Fibroblast of mammary gland (primary cell): ENCODE measurements around the gene SLC25A22.
A peak's percentile ranks its signal among the peaks of the same experiment; 100 is the strongest.

ENCODE experiments used
- DNase-seq: peaks from one replicate; pipeline ENCODE4 v3.0.0-alpha.2; 2010; ENCODE audit warnings: low read depth
- H3K4me3 ChIP-seq: 2 replicates; pipeline ENCODE4 v1.5.1; 2011; ENCODE audit warnings: low read depth, mild to moderate bottlenecking, low read length, moderate library complexity; ENCODE audit not compliant: control insufficient read depth
- CTCF ChIP-seq: conservative IDR thresholded peaks from 2 replicates; pipeline ENCODE4 v1.5.1; 2011; ENCODE audit warnings: low read depth, low read length, inconsistent platforms; ENCODE audit not compliant: control insufficient read depth, insufficient read depth

Gene SLC25A22

GRCh38 chr11:782264-783174 is 15.6 kb downstream of the SLC25A22 start:
- H3K4me3 ChIP-seq, result no peak overlapping the region
- DNase-seq, result no peak
- TF ChIP-seq CTCF, result no peak

GRCh38 chr11:779955-780532 is 18.0 kb downstream of the SLC25A22 start:
- DNase-seq, result no peak
- no peak overlapping the region for H3K4me3 ChIP-seq
- TF ChIP-seq CTCF, result no peak

GRCh38 chr11:778976-779954 is 18.8 kb downstream of the SLC25A22 start:
- no peak overlapping the region for H3K4me3 ChIP-seq
- TF ChIP-seq CTCF, result no peak
- no peak for DNase-seq

GRCh38 chr11:777288-778255 is 20.5 kb downstream of the SLC25A22 start, which contains the start of gene GATD1:
Gene GATD1, minus strand, starts transcription at chr11:777487. Its CDS starts 25 bp downstream, at chr11:777462.
- DNase-seq, result peak; percentile 74
- TF ChIP-seq CTCF, result no peak
- peak within 1 kb of the TSS; percentile 80 for H3K4me3 ChIP-seq

- no peak for DNase-seq
- no peak for TF ChIP-seq CTCF
- H3K4me3 ChIP-seq, result peak overlapping the region; percentile 80
Observed at GRCh38 chr11:776561-777287, 21.4 kb downstream of the SLC25A22 start.
